HG02981 (cell line): Measurements from ENCODE around the gene TEX35.

Experiments
- ATAC-seq: cut with Tn5 transposase; IDR thresholded peaks from one replicate; pipeline ENCODE4 v1.9.1; 2021; ENCODE audit warnings: mild to moderate bottlenecking, moderate library complexity; ENCODE audit not compliant: unreplicated experiment

Gene TEX35

DNA sequence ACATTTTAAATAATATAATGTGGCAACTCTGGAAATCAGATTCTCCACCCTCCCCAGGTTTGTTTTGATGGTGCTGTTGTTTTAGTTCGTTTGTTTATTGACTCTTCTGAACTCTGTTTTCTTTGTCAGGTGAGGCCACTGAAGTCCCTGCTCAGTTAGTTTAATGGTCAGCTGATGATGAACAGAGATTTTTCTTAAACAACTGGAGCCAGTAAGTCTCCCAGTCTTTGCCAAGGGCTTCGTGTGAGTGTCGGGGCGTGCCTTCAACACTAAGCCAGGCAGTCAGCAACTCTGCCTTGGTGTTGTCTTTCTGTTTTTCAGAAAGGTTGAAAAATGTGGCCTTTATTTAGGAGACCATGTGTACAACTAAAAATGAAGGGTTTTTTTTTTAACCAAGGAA, 58.9 kb downstream of the TEX35 start:
- ATAC-seq, result no peak
